ENCODE results near the gene ING1. TPM values are rescaled to one million over a fixed set of nuclear protein-coding genes. Genes with fewer than 3 reads are reported as not detected.

The ING1 gene
- polyA plus RNA-seq, 1 experiment = 14.3 TPM

DNA sequence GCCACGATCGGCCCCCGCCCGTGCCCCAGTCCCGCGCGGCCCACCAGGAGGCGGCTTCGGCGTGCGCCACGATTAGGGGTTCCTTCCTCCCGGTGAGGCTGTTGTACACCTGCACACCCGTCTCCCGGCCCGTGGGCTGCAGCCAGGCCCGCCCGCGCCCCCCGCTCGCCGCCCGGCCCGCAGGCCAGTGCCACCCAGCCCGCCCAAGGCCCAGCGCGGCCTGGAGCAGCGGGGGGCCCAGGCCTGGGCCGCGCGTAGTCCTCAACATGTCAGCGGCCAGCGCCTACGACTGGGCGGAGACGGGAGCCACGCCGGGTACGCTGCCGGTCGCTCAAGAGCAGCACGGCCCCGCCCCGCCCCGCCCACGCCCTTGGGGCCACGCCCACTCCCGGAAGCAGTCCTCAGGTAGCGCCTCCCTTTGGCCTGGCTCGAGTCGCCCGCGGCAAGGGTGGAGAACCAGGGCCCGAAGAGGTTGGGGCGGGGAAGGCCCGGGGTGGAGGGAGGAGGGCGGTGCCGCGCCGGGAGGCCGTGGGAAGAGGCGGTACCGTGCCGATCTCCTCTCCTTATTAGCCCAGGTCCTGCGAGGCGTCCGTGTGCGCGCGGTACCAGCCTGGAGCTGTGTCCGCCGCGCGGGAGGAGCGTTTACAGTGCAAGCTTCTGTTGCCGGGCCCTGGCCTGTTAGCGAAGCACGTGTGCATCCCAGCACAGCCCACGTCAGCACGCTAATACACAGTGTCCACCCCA lies 7.5 kb upstream of the ING1 start, which contains the start of gene CARS2:
Gene CARS2 (minus strand): TSS at position 291 of the 744 bp plus-strand sequence. CDS start 23 bp downstream, at position 268.
- POLR2A ChIA-PET = interaction anchor here (1.0 kb wide), 1 partner anchor 9 kb away, joined by 5 read pairs; no protein-coding TSS in a partner anchor
- peak; percentile 14; the same call in 1 of the 2 replicates for TF ChIP-seq CTCF (IDR thresholded peaks at IDR 0.05; ENCODE audit: insufficient read depth, low read depth, low read length)
- no peaks in the 10 kb centered on the region for H3K27me3 ChIP-seq (ENCODE audit: control insufficient read depth, insufficient read depth, low read length)
- peak; percentile 81 for DNase-seq (ENCODE audit: low read depth)
- peak within 1 kb of the TSS; percentile 73 for H3K4me3 ChIP-seq (ENCODE audit: low read depth, low read length)
- H3K36me3 ChIP-seq (ENCODE audit: control insufficient read depth, insufficient read depth, low read length) = peaks cover 3% of the 10 kb centered on the region
- CTCF ChIA-PET = interaction anchor here (0.5 to 1.4 kb wide), 2 partner anchors 11 to 419 kb away, joined by 3 to 4 read pairs; no protein-coding TSS in a partner anchor

GRCh38 chr13:110706570-110707372 lies 6.7 kb upstream of the ING1 start:
- no peak for DNase-seq (ENCODE audit: low read depth)
- ChIA-PET POLR2A (interaction anchor here (1.0 kb wide), 1 partner anchor 9 kb away, joined by 5 read pairs; no protein-coding TSS in a partner anchor), CTCF (no interaction called here)
- Histone ChIP-seq H3K27me3 (ENCODE audit: control insufficient read depth, insufficient read depth, low read length) (no peaks in the 10 kb centered on the region), H3K4me3 (ENCODE audit: low read depth, low read length) (peak overlapping the region; percentile 73), H3K36me3 (ENCODE audit: control insufficient read depth, insufficient read depth, low read length) (peaks cover 3% of the 10 kb centered on the region)
- no peak for TF ChIP-seq CTCF (IDR thresholded peaks at IDR 0.05; ENCODE audit: insufficient read depth, low read depth, low read length)

GRCh38 chr13:110712081-110712848 lies 1.2 kb upstream of the ING1 start:
- no peak for DNase-seq (ENCODE audit: low read depth)
- no peaks in the 10 kb centered on the region for H3K36me3 ChIP-seq (ENCODE audit: control insufficient read depth, insufficient read depth, low read length)
- peak overlapping the region; percentile 92 for H3K4me3 ChIP-seq (ENCODE audit: low read depth, low read length)
- ChIA-PET POLR2A (interaction anchor here (0.6 kb wide), 4 partner anchors 74 to 393 kb away, joined by 3 to 6 read pairs (median 3); no protein-coding TSS in a partner anchor), CTCF (interaction anchor here (1.0 to 1.4 kb wide), 3 partner anchors 67 to 203 kb away, joined by 3 to 5 read pairs (median 4); no protein-coding TSS in a partner anchor)
- TF ChIP-seq CTCF (IDR thresholded peaks at IDR 0.05; ENCODE audit: insufficient read depth, low read depth, low read length) = no peak
- H3K27me3 ChIP-seq (ENCODE audit: control insufficient read depth, insufficient read depth, low read length) = no peaks in the 10 kb centered on the region

DNA sequence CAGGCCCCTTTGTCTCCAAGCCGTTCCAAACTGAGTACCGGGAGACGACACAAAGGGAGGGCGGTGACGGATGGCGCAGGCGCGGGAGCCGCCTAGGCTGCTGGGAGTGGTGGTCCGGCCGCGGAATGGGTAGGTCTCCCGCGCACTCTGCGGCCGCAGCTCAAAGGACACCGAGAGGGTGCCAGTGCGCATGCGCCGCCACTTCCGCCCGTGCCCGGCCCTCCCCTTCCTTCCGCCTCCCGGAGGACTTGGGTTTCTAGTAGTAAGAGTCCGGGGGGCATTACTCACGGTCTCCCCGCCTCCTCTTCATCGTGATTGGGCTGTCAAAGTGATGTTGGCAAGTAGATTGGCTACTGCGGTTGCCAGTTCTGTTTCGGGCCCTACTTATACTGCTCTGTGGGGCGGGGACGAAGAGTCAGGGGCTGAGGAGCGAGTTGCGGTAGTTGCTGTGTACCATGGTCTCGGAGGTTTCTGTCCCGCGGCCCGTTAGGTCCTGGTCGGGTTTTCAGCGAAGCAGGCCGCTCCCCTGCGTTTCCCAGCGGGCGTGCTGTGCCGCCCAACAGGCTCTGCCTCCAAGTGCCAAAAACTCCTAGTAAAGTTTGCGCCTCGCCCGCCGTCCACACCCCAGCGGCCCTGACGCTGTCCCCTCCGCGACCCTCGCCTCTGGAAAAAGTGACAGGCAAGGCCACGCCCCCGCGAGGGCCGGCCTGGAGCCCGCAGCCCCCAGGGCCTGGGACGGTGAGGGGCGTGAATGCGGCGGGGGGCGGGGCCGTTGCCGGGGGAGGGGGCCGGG lies 455 bp upstream of the ING1 start:
- Histone ChIP-seq H3K4me3 (ENCODE audit: low read depth, low read length) (peak overlapping the region; percentile 92), H3K36me3 (ENCODE audit: control insufficient read depth, insufficient read depth, low read length) (no peaks in the 10 kb centered on the region), H3K27me3 (ENCODE audit: control insufficient read depth, insufficient read depth, low read length) (no peaks in the 10 kb centered on the region)
- ChIA-PET CTCF (interaction anchor here (1.0 to 1.4 kb wide), 2 partner anchors 68 to 202 kb away, joined by 3 to 4 read pairs; no protein-coding TSS in a partner anchor), POLR2A (interaction anchor here (0.6 kb wide), 3 partner anchors 73 to 392 kb away, joined by 3 read pairs; no protein-coding TSS in a partner anchor)
- DNase-seq (ENCODE audit: low read depth) = peak; percentile 98
- TF ChIP-seq CTCF (IDR thresholded peaks at IDR 0.05; ENCODE audit: insufficient read depth, low read depth, low read length) = no peak
